ENCODE measurements around the gene PDK2.

PDK2 gene

DNA sequence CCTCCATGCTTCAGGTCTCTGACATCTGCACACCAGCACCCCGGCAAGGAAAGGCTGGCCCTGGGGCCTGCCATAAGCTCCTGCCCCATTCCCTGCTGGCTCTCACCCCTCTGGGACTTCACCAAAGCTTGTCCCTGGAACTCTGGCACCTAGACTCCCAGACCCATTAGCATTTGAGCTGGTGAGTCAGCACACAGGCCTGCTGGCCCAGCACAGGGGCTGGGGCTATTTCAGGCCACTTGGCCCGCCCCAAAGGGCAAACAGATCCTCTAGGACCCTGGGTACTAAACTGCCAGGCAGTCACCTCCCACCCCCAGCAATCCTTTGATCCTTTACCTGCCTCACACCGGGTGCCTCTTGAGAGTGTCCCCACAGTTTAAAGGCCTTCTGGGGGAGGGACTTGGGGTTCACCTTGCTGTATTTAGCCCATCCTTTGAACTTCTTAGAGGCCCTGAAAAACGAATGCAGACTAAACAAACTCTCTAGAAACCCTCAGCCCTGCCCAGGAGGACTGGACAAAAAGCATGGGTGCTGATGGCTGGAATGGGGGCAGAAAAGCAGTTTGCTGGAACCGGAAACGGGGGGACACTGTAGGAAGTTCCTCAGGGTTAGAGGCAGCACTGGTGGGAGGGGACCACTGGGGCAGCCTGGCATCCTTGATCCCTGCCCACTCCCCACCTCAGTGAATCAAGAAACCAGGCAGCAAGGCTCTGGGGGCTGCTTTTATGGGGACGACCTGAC is 38.0 kb downstream of the PDK2 start:
- POLR2A ChIA-PET: interaction anchor here (0.7 to 0.9 kb wide), 2 partner anchors 13 to 68 kb away, joined by 3 read pairs; partner anchors contain the start of gene COL1A1
- H3K4me3 ChIP-seq (ENCODE audit: low read depth, low read length): no peak overlapping the region
- DNase-seq (ENCODE audit: low read depth, low spot score): no peak
- CTCF ChIA-PET: interaction anchor here (1.3 to 10.1 kb wide), 5 partner anchors 12 to 160 kb away, joined by 4 to 147 read pairs (median 6); no protein-coding TSS in a partner anchor
- TF ChIP-seq CTCF (IDR thresholded peaks at IDR 0.05; ENCODE audit: insufficient read depth, low read length, missing control alignments): no peak

GRCh38 chr17:50133769-50134099 is 38.6 kb downstream of the PDK2 start:
- ChIA-PET POLR2A (no interaction called here), CTCF (interaction anchor here (0.9 to 10.1 kb wide), 5 partner anchors 9 to 160 kb away, joined by 3 to 147 read pairs (median 12); no protein-coding TSS in a partner anchor)
- DNase-seq (ENCODE audit: low read depth, low spot score): no peak
- TF ChIP-seq CTCF (IDR thresholded peaks at IDR 0.05; ENCODE audit: insufficient read depth, low read length, missing control alignments): no peak
- no peak overlapping the region for H3K4me3 ChIP-seq (ENCODE audit: low read depth, low read length)

DNA sequence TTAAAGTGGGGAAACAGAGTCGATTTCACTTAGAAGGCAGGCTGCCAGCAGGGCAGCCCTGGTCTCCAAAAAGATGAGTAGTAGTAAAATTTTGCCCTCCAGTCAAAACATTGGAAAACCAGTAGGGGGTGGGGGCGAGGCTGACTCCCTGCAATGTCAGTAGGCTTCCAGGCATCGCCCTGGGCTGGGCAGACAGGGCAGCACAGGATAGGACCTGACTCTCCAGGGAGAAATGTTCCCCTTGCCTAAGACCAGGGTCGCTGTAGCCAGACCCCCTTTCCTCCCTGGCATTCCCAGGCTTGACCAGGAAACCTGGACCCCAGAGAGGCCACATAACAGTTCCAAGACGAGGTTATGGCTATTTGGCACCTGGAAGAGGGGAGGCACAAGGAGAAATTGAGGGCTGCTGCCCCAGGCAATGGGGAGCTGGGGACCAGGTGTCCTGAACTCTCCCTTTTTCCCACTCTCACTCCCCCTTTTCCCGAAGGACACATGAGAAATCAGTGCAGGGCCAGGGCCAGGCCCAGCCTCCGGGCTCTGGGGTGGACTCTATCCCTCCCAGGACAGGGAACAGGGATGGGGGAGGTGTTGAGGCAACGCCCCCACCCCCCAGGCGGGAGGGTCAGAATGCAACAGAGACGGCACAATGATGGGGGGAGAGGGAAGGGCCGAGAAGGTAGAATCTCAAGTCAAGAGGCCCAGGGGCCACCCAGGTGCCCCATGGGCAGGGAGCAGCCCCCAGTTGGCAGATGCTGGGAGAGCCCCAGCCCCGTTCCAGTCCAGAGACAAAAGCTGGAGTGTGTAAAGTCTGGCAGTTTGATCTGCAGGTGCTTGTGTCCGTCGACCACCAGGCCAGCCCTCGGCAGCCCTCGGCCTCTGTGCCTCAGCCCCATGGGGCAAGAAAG is 39.3 kb downstream of the PDK2 start:
- no peak for DNase-seq (ENCODE audit: low read depth, low spot score)
- peak; percentile 4 for TF ChIP-seq CTCF (IDR thresholded peaks at IDR 0.05; ENCODE audit: insufficient read depth, low read length, missing control alignments)
- POLR2A ChIA-PET: interaction anchor here (0.6 kb wide), 1 partner anchor 41 kb away, joined by 3 read pairs; no protein-coding TSS in a partner anchor
- CTCF ChIA-PET: interaction anchor here (0.8 to 10.1 kb wide), 6 partner anchors 8 to 159 kb away, joined by 3 to 147 read pairs (median 45); partner anchors contain the start of gene PPP1R9B
- H3K4me3 ChIP-seq (ENCODE audit: low read depth, low read length): no peak overlapping the region

DNA sequence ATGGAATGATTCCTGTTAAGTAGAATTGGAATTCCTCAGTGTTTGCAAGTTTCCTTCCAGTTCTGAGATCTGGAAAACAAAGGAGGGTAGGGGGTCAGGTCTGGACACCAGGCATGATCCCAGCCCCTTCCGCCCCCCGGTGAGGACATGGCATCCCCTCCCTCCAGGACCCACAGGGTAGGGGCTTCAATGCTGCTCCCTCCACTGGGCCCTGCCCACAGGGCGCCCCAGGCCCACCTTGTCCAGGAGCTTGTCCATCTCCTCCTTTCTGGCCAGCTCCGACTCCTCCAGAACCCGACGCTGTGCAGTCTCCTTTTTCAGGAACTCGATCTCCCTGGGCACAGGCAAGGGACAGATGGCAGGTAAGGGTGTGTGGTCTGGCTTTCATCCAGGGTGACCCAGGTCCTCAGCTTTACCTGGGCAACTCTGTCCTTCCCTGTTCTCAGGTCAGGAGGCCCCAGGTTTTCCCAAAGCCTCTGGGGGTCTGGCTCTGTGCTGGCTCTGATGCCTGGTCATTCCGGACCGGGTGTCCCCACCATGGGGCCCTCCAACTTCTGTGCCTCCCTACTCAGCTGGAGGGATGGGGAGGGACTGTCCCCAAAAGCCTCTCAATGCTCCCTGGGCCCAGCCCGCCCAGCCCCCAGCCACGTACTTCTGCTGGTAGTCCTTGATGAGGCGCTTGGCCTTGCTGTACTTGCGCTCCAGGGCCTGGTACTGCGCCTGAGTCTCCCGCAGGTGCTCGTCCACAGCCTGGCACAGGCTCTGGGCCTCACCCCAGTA is 40.4 kb downstream of the PDK2 start:
- H3K4me3 ChIP-seq (ENCODE audit: low read depth, low read length): no peak overlapping the region
- TF ChIP-seq CTCF (IDR thresholded peaks at IDR 0.05; ENCODE audit: insufficient read depth, low read length, missing control alignments): no peak
- ChIA-PET POLR2A (interaction anchor here (0.6 to 1.1 kb wide), 2 partner anchors 12 to 40 kb away, joined by 3 to 4 read pairs; no protein-coding TSS in a partner anchor), CTCF (interaction anchor here (0.8 to 10.1 kb wide), 10 partner anchors 9 to 173 kb away, joined by 3 to 147 read pairs (median 10); partner anchors contain the start of genes PDK2 and PPP1R9B)
- no peak for DNase-seq (ENCODE audit: low read depth, low spot score)

DNA sequence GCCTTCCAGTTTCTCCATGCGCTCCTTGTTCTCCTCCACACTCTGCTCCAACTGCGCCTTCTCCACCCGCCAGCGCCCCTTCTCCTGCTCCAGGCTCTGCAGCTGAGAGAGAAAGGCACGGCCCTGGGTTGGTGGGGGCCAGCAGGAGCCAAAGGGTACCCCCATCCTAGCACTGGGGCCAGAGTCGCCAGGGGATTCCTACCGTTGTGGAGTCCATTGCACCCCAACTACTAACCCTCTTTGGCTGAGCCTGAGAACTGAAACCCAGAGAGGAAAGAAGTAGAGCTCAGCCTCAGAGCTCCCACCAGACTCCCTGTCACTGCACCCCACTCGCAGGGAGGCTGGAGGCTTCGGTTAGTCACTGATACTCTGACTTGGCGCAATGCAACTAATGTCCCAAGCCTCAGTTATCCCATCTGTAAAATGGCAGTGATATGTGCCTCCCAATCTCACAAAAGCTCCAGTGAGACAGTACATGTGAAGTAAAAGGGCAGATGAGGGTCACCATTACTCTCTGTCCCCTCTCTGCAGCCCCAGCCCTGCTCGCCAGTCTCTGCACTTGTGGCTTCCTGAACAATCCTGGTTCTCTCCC is 41.0 kb downstream of the PDK2 start:
- no peak for DNase-seq (ENCODE audit: low read depth, low spot score)
- no peak overlapping the region for H3K4me3 ChIP-seq (ENCODE audit: low read depth, low read length)
- TF ChIP-seq CTCF (IDR thresholded peaks at IDR 0.05; ENCODE audit: insufficient read depth, low read length, missing control alignments): no peak
- CTCF ChIA-PET: interaction anchor here (1.0 to 10.1 kb wide), 10 partner anchors 8 to 173 kb away, joined by 3 to 147 read pairs (median 10); partner anchors contain the start of genes COL1A1, PDK2 and PPP1R9B
- POLR2A ChIA-PET: interaction anchor here (0.7 to 1.1 kb wide), 4 partner anchors 9 to 16 kb away, joined by 3 to 4 read pairs (median 4); no protein-coding TSS in a partner anchor

Measured in AG04449 (cell line).